HCEC 1CT (cell line): ENCODE results near the gene WDR49.

ENCODE experiments used
- DNase-seq: peaks from one replicate; pipeline ENCODE4 v3.0.0-alpha.2; 2017

The WDR49 gene

GRCh38 chr3:167483708-167484475 is 169.8 kb downstream of the WDR49 start:
- no peak for DNase-seq

- DNase-seq, result no peak
Measured at GRCh38 chr3:167481164-167481563, 172.6 kb downstream of the WDR49 start.

DNA sequence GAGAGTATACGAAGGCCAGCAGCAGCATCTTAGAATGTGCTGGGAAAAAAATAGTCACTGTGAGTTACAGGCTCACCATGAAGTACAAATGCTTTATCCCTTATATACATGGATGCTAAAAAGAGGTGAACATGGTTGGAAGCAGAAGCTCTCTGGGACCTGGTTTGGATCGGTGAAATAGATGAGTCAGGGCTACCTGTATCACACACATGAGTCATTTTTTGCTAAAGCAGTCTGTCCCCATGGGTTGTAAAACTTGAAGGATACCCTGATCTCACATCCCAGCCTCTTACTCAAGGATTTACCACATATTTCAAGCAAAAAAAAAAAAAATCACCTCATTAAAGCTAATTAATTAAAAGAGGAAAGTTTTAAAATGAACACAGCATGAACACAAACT is 173.0 kb downstream of the WDR49 start:
- no peak for DNase-seq

GRCh38 chr3:167473863-167474262 is 179.9 kb downstream of the WDR49 start, which contains the start of gene SERPINI2:
TSS of gene SERPINI2 (minus strand) at chr3:167474042. CDS start at chr3:167471834, 2,208 bp downstream.
- DNase-seq, result no peak

GRCh38 chr3:167469381-167469780 is 184.4 kb downstream of the WDR49 start:
- DNase-seq, result no peak

GRCh38 chr3:167467848-167468611 is 185.7 kb downstream of the WDR49 start:
- no peak for DNase-seq

- DNase-seq, result no peak
Measured at GRCh38 chr3:167466966-167467365, 186.8 kb downstream of the WDR49 start.

- DNase-seq, result no peak
Measured at GRCh38 chr3:167456157-167456799, 197.5 kb downstream of the WDR49 start.

DNA sequence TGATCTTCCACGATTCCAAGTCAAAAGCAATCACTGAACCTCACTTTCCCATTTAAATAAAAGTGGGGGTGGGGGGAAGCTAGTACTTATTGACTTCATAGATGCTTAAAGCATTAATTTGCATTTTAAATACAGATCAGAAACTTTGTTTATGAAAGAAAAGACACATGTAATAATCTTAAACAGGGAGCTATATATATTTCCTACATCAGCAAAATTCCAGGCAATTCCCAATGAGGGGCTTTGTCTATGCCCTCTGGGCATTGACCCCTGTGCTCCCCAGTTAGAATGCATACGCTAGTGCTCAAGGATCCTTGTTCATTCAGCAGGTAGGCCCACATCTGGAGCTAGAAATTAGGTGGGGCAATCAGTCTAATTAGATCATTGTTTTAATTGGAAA is 199.9 kb downstream of the WDR49 start:
- no peak for DNase-seq

GRCh38 chr3:167451282-167451681 is 202.5 kb downstream of the WDR49 start:
- DNase-seq, result no peak

DNA sequence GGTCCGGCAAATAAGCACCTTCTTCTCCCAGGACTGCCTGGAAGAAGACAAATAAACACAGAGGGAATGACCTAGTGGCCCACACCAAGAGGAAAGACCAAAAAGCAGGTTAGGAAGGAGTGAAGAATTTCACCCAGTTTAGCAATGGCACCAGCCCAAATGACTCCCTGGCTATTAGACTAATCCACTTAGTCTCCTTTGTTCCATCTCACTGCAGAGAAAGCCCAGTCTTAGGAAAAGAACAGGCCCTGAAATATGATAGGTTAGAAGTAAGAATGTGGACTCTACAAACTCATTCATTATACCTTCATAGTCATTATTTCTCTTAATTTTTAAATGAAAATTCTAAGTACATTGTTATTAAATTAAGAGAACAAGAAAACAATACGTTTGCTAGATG is 203.1 kb downstream of the WDR49 start:
- no peak for DNase-seq

DNA sequence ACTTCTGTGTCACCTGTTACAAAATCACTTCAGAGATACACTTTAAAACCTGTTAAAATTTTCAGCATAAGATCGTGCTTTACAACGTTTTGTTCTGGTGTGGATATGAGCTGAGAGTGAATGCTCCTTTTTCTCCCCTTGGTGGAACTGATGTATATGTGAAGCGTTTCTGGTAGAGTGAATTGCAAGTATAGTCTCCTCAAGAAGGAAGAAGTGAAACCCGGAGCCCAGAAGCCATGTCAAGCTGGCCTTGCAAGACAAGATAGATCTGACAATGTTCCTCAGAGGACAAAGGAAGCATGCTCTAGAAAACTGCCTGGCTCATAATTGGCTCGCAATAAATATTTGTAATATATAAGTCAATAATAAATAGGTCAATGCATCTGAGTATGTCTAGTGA is 203.5 kb downstream of the WDR49 start:
- no peak for DNase-seq

DNA sequence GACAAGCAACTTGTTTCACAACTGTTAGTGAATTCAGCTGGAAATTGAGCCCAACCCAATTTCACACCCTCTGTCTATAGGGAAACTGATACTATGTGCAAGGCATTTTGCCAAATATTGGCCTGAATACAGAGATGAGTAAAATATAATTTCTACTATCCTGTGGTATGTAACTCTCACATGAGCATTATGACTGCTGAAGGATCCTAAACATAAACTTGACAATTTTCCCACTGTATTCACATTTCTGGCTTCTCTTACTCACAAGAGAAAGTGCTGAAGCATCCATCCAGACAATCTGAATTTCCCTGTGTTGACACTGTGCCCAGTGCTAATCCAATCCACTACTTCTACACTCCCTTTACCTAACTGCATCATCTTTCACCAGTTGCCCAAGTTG is 208.3 kb downstream of the WDR49 start:
- no peak for DNase-seq

DNA sequence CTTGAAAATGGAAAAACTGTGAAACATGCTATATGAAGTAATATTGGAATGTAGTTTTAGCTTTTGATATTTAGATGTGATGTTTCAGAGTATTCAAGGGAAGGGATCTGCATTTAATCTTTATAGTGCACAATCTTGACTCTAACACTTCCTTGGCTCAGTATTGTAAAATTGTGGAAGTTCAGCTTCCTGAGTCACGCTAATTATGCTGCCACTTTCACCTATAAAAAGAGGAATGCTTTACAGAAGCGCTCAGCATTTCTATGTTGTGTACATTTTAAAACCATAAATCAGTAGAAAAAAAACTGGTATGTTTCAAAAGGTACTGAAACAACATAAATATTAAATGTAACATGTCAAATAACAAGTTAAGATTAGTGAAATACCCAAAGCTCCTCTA is 212.5 kb downstream of the WDR49 start:
- DNase-seq, result no peak

DNA sequence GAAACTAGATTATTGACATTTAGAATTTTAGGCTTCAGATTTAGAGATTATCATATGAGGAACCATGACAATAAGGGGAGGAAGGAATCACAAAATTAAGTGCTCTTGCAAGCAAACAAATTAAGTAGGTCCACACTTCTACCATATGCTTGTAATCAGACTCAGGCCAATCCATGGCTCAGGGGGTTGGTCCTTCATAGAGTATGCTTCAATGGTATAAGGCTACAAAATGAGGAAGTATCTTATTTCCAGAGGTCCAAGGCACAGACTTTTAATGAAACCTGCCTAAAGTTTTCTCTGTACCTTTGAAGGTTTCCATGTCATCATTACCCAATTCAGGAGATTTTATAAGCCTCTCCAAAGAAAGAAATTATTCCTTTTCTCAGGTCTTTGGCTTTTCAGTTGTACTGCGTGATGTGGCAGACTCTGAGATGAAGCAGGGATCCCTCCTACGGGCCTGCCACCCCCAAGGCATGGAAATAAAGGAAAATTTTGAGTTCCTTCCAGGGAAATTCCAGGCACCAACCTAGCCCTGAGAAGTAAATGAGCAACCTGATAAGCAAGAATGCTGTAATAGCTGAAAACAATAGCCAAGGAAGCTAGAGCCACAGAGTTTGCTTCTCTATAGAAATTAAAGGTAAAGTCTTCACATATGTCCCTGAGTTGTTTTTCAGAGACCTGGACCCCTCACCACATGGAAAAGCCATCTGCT is 216.2 kb downstream of the WDR49 start:
- no peak for DNase-seq
